Body of pancreas (tissue), 4 donors: ENCODE data around the gene NKX2-2. TPM values are rescaled to one million over a fixed set of nuclear protein-coding genes. Genes with fewer than 3 reads are reported as not detected.

Experiments used
- ATAC-seq: fragments of 150-250 bp; one replicate; pipeline ENCODE4 v1.9.1; 2016
- DNase-seq, 4 donors: peaks; one replicate each; pipeline ENCODE4 v3.0.0-alpha.2; 2019
- H3K27ac ChIP-seq, 4 donors: fragments of 200-600 bp; sonication (generic); 1 replicate in 3 of 4; 2 replicates in 1 of 4; pipeline versions ENCODE4 v1.5.1 to v1.6.1; 2016 to 2019; ENCODE audit warnings: mild to moderate bottlenecking in 1 of 4, mixed read lengths in 1 of 4, moderate library complexity in 1 of 4
- H3K27me3 ChIP-seq, 2 donors: fragments of 200-600 bp; sonication (generic); one replicate each; pipeline ENCODE4 v1.6.0; 2016; ENCODE audit warnings: mild to moderate bottlenecking in 1 of 2
- H3K36me3 ChIP-seq, 2 donors: fragments of 200-600 bp; sonication (generic); replicated peaks in 1 of 2; 2 replicates each; pipeline ENCODE4 v1.5.1; 2016; ENCODE audit warnings: low read depth in 2 of 2; ENCODE audit not compliant: insufficient read depth in 1 of 2
- H3K4me1 ChIP-seq: fragments of 200-600 bp; sonication (generic); one replicate; pipeline ENCODE4 v1.6.0; 2016
- H3K4me3 ChIP-seq, 2 donors: fragments of 200-600 bp; sonication (generic); 1 replicate in 1 of 2; 2 replicates in 1 of 2; pipeline ENCODE4 v1.5.1; 2016 to 2019
- H3K9me3 ChIP-seq, 3 donors: fragments of 200-600 bp; sonication (generic); 1 replicate in 2 of 3; 2 replicates in 1 of 3; pipeline ENCODE4 v1.5.1; 2016
- POLR2A ChIP-seq, 3 donors: fragments of 450-650 bp; IDR thresholded peaks; one replicate each; pipeline ENCODE4 v1.6.1; 2016; ENCODE audit warnings: antibody characterized with exemption in 3 of 3, mild to moderate bottlenecking in 2 of 3
- WGBS, 2 donors: methylation state at CpG; one replicate each; pipeline ENCODE4 v1.1.5; 2017; 5-methylcytosine and 5-hydroxymethylcytosine counted together
- intact Hi-C: fragments of 100-400 bp; cut with DNase I; formaldehyde crosslinking; loops from one replicate; pipeline ENCODE4 v1.15.1; 2023
- total RNA-seq, 2 donors: library from RNA; depleted of rRNA; stranded (reverse); fragments of >200 nt; gene quantifications; one replicate each; pipeline ENCODE4 v1.1.0, GENCODE V29; 2016

Gene NKX2-2
- total RNA-seq, 2 donors from 2014 or later, result 3.1 to 9.6 TPM

DNA sequence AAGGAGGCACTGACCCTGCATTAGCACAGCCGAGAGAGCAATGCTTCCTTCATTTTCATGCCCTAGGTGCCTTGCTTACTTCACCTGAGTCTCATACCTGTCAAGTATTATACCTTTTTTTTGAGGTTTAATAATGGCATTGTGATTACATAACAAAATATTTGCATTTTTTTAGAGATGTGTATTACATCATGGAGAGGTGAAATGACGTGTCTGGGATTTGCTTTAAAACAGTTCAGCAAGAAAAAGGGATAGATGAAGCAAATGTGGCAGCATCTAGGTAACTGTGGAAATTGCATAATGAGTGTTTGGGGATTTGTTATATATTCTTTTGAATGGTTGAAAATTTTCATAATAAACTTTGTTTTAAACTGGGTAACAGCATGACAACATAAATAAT is 48.9 kb downstream of the NKX2-2 start:
- no peak for ATAC-seq
- intact Hi-C loops, result no loop called here
- TF ChIP-seq POLR2A (IDR thresholded peaks at IDR 0.05), result no peak

More for the DNA sequence above, 48.9 kb downstream of the NKX2-2 start:
- no peak for DNase-seq
- no peak overlapping the region for H3K4me3 ChIP-seq
- H3K9me3 ChIP-seq, result no peaks in the 10 kb centered on the region
- no peaks in the 10 kb centered on the region for H3K27me3 ChIP-seq
- no peak overlapping the region for H3K27ac ChIP-seq
- 64 to 70% methylated on average over 2 of the region's 2 CpGs for WGBS, 2 donors
- no peaks in the 10 kb centered on the region for H3K4me1 ChIP-seq
- H3K36me3 ChIP-seq, result no peaks in the 10 kb centered on the region

Other genes with a start within 250 kb of the NKX2-2 start
- 10 to 100 TPM; 26.0 to 32.9 TPM for gene XRN2, start 210.7 kb downstream of the NKX2-2 start, total RNA-seq
- gene NKX2-4, start 116.5 kb downstream of the NKX2-2 start, total RNA-seq, result not detected
- gene PAX1, start 191.6 kb upstream of the NKX2-2 start, total RNA-seq, result not detected